Measurements from ENCODE around the gene RLN3. TPM values are rescaled to one million over a fixed set of nuclear protein-coding genes. Genes with fewer than 3 reads are reported as not detected.

The RLN3 gene
- total RNA-seq, 1 experiment from 2014 or later = not detected

DNA sequence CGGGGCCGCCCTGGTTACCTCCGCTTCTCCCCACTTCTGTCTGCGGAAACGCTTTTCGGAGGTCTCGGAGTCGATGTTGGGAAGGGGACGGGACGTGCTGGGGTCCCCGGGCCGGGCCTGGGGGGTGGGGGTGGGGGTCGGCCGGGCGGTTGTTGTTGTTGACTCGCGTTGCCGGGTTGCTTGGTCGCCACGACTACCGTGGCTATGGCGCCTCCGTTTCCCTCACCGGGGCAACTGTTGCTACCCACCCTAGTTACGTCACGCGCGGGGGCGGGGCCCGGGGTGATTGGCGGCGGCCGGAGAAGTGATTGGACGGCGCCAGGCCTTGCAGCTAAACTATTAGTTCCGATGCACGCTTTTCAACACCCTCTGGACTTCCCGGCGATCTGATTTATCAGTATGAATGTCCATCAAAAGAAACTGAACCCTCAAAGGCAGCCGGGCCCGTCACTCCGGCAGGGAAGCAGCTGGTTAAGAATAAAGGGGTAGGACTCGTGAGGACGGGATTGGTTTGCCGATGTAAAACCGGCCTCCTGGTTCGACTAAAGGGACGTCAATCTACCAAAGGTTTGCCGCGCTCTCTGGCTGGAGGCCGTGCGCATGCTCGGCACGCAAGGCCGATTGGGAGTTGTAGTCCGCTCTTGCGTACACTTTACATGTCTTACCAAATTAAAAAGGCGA is 21.7 kb upstream of the RLN3 start, which contains the start of gene RFX1:
Gene RFX1 (minus strand): TSS at position 236 of the 681 bp plus-strand sequence. CDS start 12,477 bp downstream, outside the sequence.
- H3K36me3 Mint-ChIP-seq (ENCODE audit: insufficient read depth, unreplicated experiment) = peaks cover 34% of the 10 kb centered on the region
- H3K27me3 Mint-ChIP-seq (ENCODE audit: unreplicated experiment) = no peaks in the 10 kb centered on the region
- no peaks in the 10 kb centered on the region for H3K9me3 Mint-ChIP-seq (ENCODE audit: low read depth, unreplicated experiment)
- intact Hi-C loops (cut with micrococcal nuclease; ENCODE audit: unreplicated experiment) = no loop called here
- TF ChIP-seq, protein P1, sequence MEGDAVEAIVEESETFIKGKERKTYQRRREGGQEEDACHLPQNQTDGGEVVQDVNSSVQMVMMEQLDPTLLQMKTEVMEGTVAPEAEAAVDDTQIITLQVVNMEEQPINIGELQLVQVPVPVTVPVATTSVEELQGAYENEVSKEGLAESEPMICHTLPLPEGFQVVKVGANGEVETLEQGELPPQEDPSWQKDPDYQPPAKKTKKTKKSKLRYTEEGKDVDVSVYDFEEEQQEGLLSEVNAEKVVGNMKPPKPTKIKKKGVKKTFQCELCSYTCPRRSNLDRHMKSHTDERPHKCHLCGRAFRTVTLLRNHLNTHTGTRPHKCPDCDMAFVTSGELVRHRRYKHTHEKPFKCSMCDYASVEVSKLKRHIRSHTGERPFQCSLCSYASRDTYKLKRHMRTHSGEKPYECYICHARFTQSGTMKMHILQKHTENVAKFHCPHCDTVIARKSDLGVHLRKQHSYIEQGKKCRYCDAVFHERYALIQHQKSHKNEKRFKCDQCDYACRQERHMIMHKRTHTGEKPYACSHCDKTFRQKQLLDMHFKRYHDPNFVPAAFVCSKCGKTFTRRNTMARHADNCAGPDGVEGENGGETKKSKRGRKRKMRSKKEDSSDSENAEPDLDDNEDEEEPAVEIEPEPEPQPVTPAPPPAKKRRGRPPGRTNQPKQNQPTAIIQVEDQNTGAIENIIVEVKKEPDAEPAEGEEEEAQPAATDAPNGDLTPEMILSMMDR (IDR thresholded peaks at IDR 0.05; ENCODE audit: unreplicated experiment) = no peak
- peak; percentile 98 for DNase-seq
- peak within 1 kb of the TSS; percentile 98 for H3K27ac Mint-ChIP-seq (ENCODE audit: unreplicated experiment)
- peaks cover 12% of the 10 kb centered on the region for H3K4me1 Mint-ChIP-seq (ENCODE audit: low read depth, unreplicated experiment)
- BruUV-seq (replicated peaks) = no TSS peak
- CTCF ChIA-PET = interaction anchor here (1.1 kb wide), 2 partner anchors 25 to 165 kb away, joined by 3 to 4 read pairs; partner anchors contain the start of gene IL27RA
- H3K4me3 Mint-ChIP-seq (ENCODE audit: low read depth, unreplicated experiment) = peak within 1 kb of the TSS; percentile 75

DNA sequence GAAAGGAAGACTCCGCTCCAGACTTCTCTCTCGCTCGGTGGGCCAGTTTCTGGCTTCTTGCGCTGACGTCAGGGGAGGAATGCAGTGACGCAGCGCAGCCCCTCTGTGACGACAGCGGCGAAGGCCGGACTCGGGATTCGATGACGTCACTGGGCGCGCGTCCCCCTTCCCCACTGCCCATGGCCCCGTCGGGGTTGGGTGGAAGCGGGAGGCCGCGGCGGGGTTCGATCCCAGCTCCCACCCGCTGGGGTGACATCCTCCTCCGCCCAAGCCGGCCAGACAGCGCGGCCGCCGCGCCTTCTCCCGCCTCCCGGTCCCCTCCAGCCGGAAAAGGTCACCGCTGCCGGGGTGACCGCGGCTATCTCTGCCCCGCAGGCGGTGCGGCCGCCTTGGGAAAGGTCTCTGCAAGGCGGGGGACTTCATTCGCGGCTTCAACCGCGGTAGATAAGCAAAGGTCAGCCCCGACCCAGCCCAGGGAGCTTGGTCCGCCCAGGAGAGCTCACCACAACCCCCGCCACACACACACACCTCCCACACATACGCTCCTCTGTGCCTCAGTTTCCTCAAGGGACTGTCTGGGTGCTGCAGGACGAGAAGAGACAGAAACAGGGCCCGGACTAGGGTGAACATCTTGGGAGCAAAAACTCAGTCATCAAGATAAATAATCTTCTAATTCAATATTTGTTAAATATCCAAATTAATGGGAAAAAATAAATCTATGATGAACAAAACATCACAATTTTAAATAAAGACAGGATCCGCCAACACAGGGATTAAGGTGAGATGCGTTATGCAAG is 21.0 kb upstream of the RLN3 start:
- TF ChIP-seq, protein P1 (IDR thresholded peaks at IDR 0.05; ENCODE audit: unreplicated experiment) = no peak
- H3K4me1 Mint-ChIP-seq (ENCODE audit: low read depth, unreplicated experiment) = peaks cover 12% of the 10 kb centered on the region
- H3K36me3 Mint-ChIP-seq (ENCODE audit: insufficient read depth, unreplicated experiment) = peaks cover 34% of the 10 kb centered on the region
- H3K27me3 Mint-ChIP-seq (ENCODE audit: unreplicated experiment) = no peaks in the 10 kb centered on the region
- H3K4me3 Mint-ChIP-seq (ENCODE audit: low read depth, unreplicated experiment) = peak overlapping the region; percentile 75
- intact Hi-C loops (cut with micrococcal nuclease; ENCODE audit: unreplicated experiment) = no loop called here
- H3K9me3 Mint-ChIP-seq (ENCODE audit: low read depth, unreplicated experiment) = no peaks in the 10 kb centered on the region
- H3K27ac Mint-ChIP-seq (ENCODE audit: unreplicated experiment) = peak overlapping the region; percentile 98
- CTCF ChIA-PET = interaction anchor here (1.1 kb wide), 2 partner anchors 25 to 165 kb away, joined by 3 to 4 read pairs; partner anchors contain the start of gene IL27RA
- BruUV-seq (replicated peaks) = TSS peak; percentile 87
- peak; percentile 77 for DNase-seq

DNA sequence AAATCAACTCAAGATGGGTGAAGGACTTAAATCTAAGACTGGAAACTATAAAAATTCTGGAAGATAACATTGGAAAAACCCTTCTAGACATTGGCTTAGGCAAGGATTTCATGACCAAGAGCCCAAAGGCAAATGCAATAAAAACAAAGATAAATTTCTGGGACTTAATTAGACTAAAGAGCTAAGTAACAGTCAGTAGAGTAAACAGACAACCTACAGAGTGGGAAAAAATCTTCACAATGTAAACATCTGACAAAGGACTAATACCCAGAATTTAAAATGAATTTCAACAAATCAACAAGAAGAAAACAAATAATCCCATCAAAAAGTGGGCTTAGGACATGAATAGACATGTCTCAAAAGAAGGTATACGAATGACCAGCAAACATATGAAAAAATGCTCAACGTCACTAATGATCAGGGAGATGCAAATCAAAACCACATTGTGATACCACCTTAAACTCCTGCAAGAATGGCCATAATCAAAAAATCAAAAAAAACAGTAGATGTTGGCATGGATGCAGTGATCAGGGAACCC is 15.5 kb upstream of the RLN3 start:
- CTCF ChIA-PET = no interaction called here
- TF ChIP-seq, protein P1 (IDR thresholded peaks at IDR 0.05; ENCODE audit: unreplicated experiment) = no peak
- Mint-ChIP-seq H3K9me3 (ENCODE audit: low read depth, unreplicated experiment) (no peaks in the 10 kb centered on the region), H3K27me3 (ENCODE audit: unreplicated experiment) (no peaks in the 10 kb centered on the region), H3K27ac (ENCODE audit: unreplicated experiment) (no peak overlapping the region), H3K4me1 (ENCODE audit: low read depth, unreplicated experiment) (peaks cover 13% of the 10 kb centered on the region), H3K4me3 (ENCODE audit: low read depth, unreplicated experiment) (no peak overlapping the region), H3K36me3 (ENCODE audit: insufficient read depth, unreplicated experiment) (peaks cover 5% of the 10 kb centered on the region)
- no TSS peak for BruUV-seq (replicated peaks)
- intact Hi-C loops (cut with micrococcal nuclease; ENCODE audit: unreplicated experiment) = no loop called here
- DNase-seq = no peak

DNA sequence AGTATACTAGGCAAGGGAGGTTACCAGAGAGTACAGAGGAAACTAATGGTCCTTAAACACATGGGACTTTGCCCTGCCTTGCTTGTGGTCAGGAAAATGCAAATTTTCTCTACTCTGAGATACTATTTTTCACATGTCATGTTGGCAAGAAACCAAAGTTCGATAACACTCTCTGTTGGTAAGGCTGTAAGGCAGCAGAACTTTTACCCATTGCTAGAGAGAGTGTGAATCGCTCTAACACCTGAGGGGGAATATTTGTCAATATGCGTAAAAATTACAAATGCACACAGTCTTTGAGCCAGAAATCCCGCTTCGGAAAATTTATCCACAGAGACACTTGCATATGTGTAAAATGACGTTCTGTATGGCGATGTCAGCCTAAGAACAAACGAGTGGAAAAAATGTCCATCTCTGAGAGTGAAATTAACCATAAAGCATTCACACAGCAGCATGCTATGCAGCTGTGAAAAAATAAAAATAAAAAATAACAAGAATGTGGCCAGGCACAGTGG is 12.4 kb upstream of the RLN3 start:
- peaks cover 8% of the 10 kb centered on the region for H3K4me1 Mint-ChIP-seq (ENCODE audit: low read depth, unreplicated experiment)
- CTCF ChIA-PET = interaction anchor here (0.7 kb wide), 1 partner anchor 419 kb away, joined by 3 read pairs; no protein-coding TSS in a partner anchor
- H3K9me3 Mint-ChIP-seq (ENCODE audit: low read depth, unreplicated experiment) = no peaks in the 10 kb centered on the region
- no peak overlapping the region for H3K27ac Mint-ChIP-seq (ENCODE audit: unreplicated experiment)
- DNase-seq = no peak
- intact Hi-C loops (cut with micrococcal nuclease; ENCODE audit: unreplicated experiment) = no loop called here
- H3K36me3 Mint-ChIP-seq (ENCODE audit: insufficient read depth, unreplicated experiment) = no peaks in the 10 kb centered on the region
- no TSS peak for BruUV-seq (replicated peaks)
- TF ChIP-seq, protein P1 (IDR thresholded peaks at IDR 0.05; ENCODE audit: unreplicated experiment) = no peak
- no peak overlapping the region for H3K4me3 Mint-ChIP-seq (ENCODE audit: low read depth, unreplicated experiment)
- H3K27me3 Mint-ChIP-seq (ENCODE audit: unreplicated experiment) = no peaks in the 10 kb centered on the region

Data from Calu3 (cell line).